GM19468 (cell line): ENCODE data around the gene NBEA.
"Not testable (repeated sequence)": the region's sequence is repeated elsewhere in the genome, so short reads cannot be mapped to it uniquely, and the experiment has no call there.

Source experiments
- ATAC-seq: cut with Tn5 transposase; IDR thresholded peaks from one replicate; pipeline ENCODE4 v1.9.1; 2021; ENCODE audit warnings: mild to moderate bottlenecking, moderate library complexity, moderate number of reproducible peaks; ENCODE audit not compliant: unreplicated experiment; ENCODE audit errors: extremely low read depth

The NBEA gene

DNA sequence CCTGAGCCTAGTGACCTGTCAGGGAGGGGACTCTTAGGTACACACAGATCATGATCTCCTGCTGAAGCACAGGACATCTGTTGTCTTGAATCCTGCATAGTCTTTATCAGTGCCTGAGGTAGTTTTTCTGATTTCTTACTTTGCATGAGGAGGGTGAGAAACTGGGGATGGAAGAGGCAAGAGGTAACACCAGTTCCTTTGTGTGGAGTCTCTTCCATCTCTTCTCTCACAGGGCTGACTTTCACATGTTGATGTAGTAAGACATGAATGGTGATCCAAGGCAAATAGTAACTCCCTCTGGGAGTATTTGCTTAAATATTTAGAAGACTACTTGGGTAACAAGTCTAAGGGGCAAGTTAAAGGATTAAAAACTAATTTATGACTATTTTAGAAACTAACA, 9.5 kb downstream of the NBEA start:
- no peak for ATAC-seq

- no peak for ATAC-seq
Observed at GRCh38 chr13:34959489-34959888, 17.4 kb downstream of the NBEA start.

GRCh38 chr13:34964558-34964957, 22.5 kb downstream of the NBEA start:
- no peak for ATAC-seq

DNA sequence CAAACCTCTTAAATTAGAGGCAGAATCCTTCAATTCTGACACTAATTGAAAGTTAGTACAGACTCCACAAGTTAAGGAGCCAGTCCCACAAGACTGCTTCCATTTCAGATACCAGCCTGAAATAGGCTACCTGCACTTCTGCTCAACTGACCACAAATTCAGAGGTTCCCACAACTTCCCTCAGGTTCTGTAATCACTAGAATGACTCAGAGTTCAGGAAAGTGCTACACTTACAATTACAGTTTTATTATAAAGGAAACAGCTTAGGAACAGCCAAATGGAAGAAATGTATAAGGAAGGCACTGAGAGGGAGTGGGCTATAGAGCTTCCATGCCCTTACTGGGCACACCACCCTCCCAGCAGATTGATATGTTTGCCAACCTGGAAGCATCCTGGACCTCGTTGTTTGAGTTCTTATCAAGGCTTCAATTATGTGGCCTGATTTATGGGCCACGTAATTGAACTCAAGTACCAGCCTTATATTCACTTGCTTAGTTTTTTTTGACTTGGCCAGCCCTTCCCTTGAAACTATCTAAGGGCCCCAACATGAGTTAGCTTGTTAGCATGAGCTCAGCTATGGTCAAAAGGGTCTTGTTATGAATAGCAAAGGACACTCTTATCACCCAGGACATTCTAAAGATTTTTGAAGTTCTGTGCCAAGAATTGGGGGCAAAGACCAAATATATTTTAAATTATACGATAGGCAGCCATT, 25.9 kb downstream of the NBEA start:
- ATAC-seq, result no peak

- not testable (repeated sequence) for ATAC-seq
Observed at GRCh38 chr13:34969539-34969938, 27.5 kb downstream of the NBEA start.

DNA sequence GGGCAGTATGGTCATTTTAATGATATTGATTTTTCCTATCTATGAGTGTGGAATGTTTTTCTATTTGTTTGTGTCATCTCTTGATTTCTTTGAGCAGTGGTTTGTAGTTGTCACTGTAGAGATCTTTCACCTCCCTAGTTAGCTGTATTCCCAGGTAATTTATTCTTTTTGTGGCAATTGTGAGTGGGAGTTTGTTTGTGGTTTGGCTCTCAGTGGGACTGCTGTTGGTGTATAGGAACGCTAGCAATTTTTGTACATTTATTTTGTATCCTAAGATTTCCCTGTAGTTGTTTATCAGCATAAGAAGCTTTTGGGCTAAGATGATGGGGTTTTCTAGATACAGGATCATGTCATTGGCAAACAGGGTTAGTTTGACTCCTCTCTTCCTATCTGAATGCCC, 28.9 kb downstream of the NBEA start:
- no peak for ATAC-seq

DNA sequence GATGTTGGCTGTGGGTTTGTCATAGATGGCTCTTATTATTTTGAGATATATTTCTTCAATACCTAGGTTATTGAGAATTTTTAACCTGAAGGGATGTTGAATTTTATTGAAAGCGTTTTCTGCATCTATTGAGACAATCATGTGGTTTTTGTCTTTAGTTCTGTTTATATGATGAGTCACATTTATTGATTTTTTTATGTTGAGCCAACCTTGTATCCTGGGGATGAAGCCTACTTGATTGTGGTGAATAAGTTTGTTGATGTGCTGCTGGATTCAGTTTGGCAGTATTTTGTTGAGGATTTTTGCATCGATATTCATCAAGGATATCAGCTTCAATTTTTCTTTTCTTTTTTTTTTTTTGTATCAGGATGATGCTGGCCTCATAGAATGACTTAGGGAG, 29.4 kb downstream of the NBEA start:
- no peak for ATAC-seq

GRCh38 chr13:34985199-34985598, 43.1 kb downstream of the NBEA start:
- ATAC-seq, result not testable (repeated sequence)

DNA sequence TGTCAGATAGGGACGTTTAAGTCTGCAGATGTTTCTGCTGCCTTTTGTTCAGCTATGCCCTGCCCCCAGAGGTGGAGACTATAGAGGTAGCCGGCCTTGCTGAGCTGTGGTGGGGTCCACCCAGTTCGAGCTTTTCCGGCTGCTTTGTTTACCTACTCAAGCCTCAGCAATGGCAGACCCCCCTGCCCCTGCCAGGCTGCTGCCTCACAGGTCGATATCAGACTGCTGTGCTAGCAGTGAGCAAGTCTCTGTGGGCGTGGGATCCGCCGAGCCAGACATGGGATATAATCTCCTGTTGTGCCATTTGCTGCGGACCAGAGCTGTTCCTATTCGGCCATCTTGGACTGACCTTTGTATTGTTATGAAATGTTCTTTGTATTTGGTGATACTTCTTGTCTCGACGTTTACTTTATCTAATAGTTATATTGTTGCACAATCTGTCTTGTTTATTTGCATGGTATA, 46.3 kb downstream of the NBEA start:
- ATAC-seq, result no peak

DNA sequence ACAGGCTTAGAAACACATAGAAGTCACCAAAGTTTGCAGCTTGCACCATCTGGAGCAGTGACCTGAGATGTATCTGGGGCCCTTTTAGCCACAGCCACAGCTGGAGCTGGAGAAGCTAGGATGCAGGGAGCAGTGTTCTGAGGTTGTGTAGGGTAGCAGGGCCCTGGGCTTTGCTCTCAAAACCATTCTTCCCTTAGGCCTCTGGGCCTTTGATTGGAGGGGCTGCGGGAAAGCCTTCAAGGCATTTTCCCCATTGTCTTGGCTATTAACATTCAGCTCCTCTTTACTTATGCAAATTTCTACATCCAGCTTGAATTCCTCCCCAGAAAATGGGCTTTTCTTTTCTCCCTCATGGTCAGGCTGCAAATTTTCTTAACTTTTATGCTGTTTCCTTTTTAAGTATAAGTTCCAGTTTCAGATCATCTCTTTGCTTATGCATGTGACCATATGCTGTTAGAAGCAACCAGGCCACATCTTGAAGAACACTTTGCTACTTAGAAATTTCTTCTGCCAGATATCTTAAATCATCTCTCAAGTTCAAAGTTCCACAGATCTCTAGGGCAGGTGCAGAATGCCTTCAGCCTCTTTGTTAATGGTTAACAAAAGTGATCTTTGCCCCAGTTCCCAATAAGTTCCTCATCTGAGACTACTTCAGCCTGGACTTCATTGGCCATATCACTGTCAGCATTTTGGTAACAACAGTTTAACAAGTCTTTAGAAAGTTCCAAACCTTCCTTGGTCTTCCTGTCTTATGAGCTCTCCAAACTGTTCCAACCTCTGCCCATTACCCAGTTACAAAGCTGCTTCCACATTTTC, 48.5 kb downstream of the NBEA start:
- no peak for ATAC-seq

DNA sequence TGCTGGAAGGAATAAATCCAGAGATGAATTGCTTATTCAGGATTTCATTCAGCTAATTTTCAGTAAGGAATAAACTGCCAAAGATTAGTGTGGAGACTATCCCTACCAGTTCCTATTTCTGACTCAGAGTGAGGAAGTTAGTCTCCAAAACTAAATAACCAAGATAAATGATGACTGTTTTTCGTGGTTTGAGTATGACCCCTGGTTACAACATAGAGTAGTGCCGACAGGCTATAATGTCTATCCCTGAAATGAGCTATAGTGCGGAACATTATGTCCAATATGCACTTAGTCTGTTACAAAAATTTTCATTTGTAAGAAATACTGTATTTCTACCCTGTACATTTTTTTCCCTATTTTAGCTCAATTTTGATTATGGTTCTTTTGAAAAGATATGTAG, 51.4 kb downstream of the NBEA start:
- ATAC-seq, result no peak

DNA sequence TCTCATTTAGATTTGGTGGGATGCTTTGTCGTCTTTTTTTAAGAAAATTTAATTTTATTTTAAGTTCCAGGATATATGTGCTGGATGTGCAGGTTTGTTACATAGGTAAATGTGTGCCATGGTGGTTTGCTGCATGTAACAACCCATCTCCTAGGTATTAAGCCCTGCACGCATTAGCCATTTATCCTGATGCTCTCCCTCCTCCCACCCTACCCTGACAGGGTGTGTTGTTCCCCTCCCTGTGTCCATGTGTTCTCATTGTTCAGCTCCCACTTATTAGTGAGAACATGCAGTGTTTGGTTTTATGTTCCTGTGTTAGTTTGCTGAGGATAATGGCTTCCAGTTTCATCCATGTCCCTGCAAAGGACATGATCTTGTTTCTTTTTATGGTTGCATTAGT, 61.7 kb downstream of the NBEA start:
- not testable (repeated sequence) for ATAC-seq

DNA sequence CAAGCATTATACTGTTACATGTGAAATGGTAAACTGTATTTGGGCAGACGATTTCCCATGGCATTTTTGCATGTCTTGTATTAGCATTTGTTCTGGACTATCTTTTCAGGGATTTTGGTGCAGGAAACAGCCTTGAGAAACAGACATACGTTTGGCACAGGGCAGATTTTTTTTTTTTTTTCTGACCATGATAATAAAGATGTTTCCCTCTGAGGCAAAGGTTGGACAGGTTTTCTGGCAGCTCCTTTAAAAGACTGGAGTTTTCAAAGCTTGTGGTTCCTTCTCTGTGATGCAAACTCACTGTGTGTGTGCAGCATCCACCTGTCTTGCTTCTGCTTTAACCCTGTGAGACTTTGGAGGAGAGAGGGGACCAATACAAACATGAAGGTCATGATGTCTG, 63.0 kb downstream of the NBEA start:
- no peak for ATAC-seq

DNA sequence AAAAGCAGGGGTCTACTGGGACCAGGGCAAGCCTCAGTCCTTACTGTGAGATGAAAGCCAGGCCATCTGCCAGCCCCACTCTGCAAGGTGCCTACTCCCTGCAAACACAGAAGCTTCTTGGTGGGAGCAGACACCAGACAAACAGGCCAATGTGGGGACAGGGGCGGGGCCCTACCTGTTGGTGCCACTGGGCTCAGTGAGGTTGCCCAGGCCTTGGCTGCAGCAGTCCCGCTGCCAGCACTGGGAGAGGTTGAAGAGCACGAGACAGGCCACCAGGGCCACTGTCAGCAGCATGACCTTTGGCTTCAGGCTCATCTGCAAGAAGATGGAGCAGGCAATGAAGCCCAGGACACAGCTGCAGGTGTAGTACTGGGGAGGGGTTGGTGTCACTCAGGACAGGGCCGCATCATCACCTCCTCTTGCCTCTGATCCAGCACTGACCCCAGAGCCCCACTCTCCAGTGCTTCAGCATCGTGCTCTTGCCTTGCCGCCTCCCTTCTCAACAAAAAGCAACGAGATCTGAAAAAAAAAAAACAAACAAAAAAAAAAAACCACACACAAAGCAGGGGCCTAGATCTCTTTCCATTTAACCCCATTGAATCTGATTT, 72.6 kb downstream of the NBEA start:
- ATAC-seq, result no peak

DNA sequence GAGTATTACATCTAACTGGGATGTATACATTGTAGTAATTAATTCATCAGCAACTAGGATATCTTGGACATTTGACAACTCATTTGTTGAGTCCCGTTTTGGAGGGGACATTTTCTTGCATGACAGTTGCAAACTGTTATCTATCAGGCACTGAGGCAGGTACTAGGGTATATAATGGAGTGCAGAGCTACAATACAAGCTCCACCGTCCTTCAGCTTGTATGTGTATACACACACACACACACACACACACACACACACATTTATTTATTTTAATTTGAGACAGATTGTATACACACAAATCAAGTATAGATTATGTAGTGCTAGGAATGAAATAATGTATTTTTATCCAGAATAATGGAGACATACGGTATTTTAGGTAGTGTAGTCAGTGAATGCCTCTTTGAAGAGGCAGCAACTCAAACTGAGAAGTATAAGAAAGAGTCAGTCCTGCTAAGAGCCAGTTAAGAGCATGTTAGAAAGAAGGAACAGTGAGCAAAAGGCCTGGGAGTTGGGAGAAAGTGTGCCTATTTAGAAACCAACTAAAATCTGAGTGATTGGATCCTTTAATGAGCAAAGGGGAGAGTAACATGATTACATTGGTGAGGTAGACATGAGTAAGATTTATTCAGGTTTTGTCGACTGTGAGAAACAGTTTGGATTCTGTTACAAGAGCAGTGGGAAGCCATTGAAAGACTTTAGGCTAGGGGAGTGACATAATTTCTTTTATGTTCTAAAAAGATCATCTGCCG, 74.5 kb downstream of the NBEA start:
- no peak for ATAC-seq

DNA sequence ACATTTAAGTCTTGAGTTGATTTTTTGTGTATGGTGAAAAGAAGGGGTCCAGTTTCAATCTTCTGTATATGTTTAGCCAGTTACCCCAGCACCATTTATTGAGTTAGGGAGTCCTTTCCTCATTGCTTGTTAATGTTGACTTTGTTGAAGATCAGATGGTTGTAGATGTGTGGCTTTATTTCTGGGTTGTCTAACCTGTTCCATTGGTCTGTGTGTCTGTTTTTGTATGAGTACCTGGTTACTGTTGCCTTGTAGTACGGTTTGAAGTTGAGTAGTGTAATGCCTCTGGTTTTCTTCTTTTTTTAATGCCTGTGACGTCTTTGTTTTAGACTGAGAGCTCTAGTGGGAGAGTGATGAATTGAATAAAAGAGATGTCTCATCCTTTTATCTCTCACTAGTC, 83.2 kb downstream of the NBEA start:
- no peak for ATAC-seq

- no peak for ATAC-seq
Observed at GRCh38 chr13:35028338-35028867, 86.3 kb downstream of the NBEA start.

DNA sequence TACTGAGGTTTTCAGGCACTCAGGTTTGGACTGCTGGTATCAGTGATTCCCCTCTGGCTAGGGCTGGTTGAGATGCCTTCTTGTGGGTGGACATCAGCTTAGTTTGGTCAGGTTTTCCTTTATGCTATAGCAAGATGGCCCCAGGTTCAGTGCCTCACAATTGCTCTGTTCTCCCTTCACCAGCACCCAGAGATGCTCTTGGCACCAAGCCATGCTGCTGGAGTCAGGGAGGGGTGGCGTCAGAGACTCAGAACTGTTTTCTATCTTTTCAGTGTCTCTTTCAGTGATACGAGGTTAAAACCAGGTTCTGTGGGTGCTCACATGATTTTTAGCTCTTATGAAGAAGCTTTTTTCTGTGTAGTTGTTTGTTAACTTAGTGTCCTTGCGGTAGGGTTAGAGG, 96.9 kb downstream of the NBEA start:
- ATAC-seq, result no peak

- no peak for ATAC-seq
Observed at GRCh38 chr13:35046587-35046986, 104.5 kb downstream of the NBEA start.

DNA sequence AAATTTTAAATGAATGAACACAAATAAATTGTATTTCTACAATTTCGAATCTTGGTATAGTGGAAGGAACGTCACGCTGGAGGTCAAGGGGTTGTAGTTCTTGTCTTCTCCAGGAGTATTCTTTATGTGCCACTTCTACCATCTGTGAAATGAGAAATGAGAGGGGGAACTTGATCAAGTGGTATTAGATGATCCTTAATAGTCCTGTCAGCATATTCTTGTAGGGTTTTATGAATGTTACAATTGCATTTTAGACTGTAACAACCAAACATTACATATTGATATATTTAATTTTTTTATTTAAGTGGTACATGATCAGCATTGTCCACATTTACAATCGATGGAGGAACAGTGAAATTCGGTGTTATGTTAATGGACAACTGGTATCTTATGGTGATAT, 113.6 kb downstream of the NBEA start:
- ATAC-seq, result no peak
